ENCODE results near the gene RSPRY1.
"Not testable (repeated sequence)": the region's sequence is repeated elsewhere in the genome, so short reads cannot be mapped to it uniquely, and the experiment has no call there.

The RSPRY1 gene

GRCh38 chr16:57255686-57256415 lies 69.7 kb downstream of the RSPRY1 start:
- DNase-seq (ENCODE audit: low read depth in 3 of 3), result no peak

- no peak for DNase-seq (ENCODE audit: low read depth in 3 of 3)
Observed at GRCh38 chr16:57256601-57257395, 70.7 kb downstream of the RSPRY1 start.

- DNase-seq (ENCODE audit: low read depth in 3 of 3), result no peak
Observed at GRCh38 chr16:57257455-57258070, 71.4 kb downstream of the RSPRY1 start.

DNA sequence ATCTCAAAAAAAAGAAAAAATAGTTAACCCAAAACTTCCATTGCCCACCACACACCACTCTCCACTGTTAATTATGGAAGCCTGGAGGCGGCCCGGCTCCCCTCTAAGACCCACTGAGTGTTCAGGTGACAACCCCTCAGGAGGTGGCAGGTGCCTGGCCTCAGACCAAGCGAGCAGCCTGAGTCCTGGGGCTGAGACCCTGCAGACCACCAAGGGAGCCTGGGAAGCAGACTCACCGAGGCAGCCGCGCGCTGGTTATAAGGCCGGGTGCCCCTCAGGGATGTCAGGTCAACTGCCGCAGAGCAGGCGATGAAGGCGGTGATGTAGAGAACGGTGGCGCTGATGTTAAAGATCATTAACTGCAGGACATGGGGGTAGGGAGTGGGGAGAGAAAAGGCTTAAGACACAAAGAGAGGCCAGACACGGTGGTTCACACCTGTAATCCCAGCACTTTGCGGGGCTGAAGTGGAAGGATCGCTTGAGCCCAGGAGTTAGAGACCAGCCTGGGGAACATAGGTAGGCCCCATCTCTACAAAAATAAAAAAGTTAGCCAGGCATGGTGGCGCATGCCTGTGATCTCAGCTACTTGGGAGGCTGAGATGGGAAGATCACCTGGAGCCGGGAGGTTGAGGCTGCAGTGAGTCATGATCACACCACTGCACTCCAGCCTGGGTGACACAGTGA lies 72.2 kb downstream of the RSPRY1 start:
- DNase-seq (ENCODE audit: low read depth in 3 of 3), result no peak

- no peak for DNase-seq (ENCODE audit: low read depth in 3 of 3)
Observed at GRCh38 chr16:57258910-57259475, 72.9 kb downstream of the RSPRY1 start.

DNA sequence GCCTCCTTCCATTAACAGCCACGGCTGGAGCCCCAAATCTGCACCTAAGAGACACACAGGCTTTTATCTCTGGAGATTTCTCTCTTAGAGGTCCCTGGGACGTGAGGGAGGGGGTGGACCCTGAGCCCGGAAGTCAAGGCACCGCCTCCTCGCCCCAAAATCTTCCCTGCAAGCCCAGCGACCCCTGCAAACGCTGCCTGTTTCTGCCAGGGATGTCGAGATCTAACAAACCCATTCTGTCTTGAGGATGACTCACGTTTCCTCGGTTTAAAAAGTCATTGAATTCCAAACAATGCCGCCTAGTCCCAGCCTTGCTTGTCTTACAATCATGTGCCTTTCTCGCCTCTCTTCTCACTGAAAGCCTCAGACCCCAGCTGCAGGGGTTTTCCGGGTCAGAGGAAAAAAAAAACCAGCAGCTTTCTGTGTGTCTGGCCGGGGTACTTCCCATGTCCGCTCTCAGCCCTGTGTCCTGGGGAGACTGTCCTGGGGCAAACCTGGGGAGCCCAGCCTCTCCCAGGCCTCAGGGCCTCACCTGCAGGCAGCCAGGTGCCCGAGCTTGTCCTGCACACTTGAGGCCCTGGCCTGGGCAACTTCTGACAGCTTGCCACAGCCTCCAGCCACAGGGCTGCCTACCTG lies 74.3 kb downstream of the RSPRY1 start:
- DNase-seq (ENCODE audit: low read depth in 3 of 3), result peak in 1 of 3 experiments; percentile 7

- DNase-seq (ENCODE audit: low read depth in 3 of 3), result no peak
Observed at GRCh38 chr16:57261806-57262205, 75.7 kb downstream of the RSPRY1 start.

GRCh38 chr16:57262841-57263540 lies 76.9 kb downstream of the RSPRY1 start:
- DNase-seq (ENCODE audit: low read depth in 3 of 3), result no peak

DNA sequence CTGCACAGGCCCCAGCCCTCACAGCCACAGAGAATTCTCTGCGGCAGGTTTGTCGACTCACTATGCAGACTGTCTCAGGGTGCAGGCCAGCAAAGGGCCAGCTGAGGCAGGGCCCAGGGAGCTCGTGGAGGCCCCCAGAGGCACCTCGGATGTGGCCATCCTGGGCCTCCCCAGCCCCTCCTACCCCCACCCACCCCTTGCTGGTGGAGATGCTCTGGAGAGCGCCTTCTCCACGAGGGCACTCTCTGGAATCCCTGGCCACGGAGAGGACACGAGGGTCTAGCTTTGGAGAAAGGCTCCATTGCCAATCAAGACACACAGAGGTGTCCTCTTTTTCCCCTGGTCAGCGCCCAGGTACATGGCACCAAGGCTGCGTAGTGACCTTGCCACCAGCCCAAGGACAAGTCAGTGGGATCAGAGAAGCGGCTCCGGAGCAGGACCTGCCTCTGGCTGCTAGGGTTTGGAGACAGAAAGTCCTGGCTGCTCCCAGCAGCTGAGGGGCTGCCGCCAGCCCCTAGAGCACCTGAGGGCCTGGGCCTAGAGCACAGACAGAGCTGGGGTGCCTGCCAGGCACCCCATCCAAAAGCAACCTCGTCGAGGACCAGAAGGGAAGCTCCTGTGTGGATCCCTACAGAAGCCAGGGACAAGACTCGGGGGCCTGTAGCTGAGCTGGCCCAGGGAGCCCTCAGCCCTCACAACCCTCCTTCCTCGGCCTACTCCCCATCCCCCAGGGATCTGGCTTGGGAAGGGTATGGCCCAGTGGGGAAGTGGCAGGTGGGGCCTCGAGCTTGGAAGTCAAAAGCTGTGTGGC lies 77.6 kb downstream of the RSPRY1 start:
- no peak for DNase-seq (ENCODE audit: low read depth in 3 of 3)

GRCh38 chr16:57264381-57264780 lies 78.3 kb downstream of the RSPRY1 start:
- no peak for DNase-seq (ENCODE audit: low read depth in 3 of 3)

GRCh38 chr16:57264950-57265371 lies 78.8 kb downstream of the RSPRY1 start:
- DNase-seq (ENCODE audit: low read depth in 3 of 3), result no peak

DNA sequence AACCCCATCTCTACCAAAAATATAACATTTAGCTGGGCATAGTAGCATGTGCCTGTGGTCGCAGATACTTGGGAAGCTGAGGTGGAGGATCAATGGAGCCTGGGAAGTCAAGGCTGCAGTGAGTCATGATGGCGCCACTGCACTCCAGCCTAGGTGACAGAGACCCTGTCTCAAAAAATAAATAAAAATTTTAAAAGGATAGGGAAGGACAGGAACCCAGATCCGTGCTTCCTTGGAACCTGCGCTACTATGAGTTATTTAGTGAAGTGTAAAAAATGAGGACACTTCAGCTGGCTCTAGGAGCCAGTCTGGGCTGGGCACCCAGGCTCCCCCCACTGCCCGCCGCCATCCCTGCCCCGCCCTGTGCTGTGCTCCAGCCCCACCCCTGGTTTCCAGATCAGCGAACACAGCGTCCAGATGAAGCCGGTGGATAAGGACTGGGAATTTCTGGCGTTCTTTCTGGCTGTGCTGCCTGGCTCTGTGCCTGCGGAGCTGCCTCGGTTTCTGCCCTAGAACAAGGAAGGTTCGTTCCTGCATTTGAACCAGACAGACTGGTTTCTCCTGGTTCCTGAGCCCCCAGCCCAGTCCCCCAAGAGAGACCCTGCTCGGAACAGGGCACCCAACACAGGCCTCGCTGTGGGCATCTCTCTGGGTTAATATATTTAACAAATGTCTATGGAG lies 79.9 kb downstream of the RSPRY1 start:
- DNase-seq (ENCODE audit: low read depth in 3 of 3), result no peak

- no peak for DNase-seq (ENCODE audit: low read depth in 3 of 3)
Observed at GRCh38 chr16:57266531-57267260, 80.6 kb downstream of the RSPRY1 start.

DNA sequence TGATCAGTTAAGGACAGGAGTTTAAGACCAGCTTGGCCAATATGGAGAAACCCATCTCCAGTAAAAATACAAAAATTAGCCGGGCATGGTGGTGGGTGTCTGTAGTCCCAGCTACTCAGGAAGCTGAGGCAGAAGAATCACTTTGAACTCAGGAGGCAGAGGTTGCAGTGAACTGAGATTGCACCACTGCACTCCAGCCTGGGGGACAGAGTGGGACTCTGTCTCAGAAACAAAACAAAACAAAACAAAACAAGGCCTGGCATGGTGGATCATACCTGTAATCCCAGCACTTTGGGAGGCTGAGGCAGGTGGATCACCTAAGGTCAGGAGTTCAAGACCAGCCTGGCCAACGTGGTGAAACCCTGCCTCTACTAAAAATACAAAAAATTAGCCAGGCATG lies 81.2 kb downstream of the RSPRY1 start:
- not testable (repeated sequence) for DNase-seq (ENCODE audit: low read depth in 3 of 3)

GRCh38 chr16:57268804-57269800 lies 83.0 kb downstream of the RSPRY1 start:
- DNase-seq (ENCODE audit: low read depth in 3 of 3), result no peak

- DNase-seq (ENCODE audit: low read depth in 3 of 3), result no peak
Observed at GRCh38 chr16:57270221-57271062, 84.3 kb downstream of the RSPRY1 start.

GRCh38 chr16:57271063-57271345 lies 84.9 kb downstream of the RSPRY1 start:
- no peak for DNase-seq (ENCODE audit: low read depth in 3 of 3)
